Measurements from ENCODE around the gene SLC8A2. TPM values are rescaled to one million over a fixed set of nuclear protein-coding genes. Genes with fewer than 3 reads are reported as not detected.
A peak's percentile ranks its signal among the peaks of the same experiment; 100 is the strongest.

SLC8A2 gene
- total and polyA plus RNA-seq, 2 experiments from 2014 or later, result 0.86 to 10.0 TPM

GRCh38 chr19:47498561-47498960, 26.9 kb upstream of the SLC8A2 start:
- no peak overlapping the region for H3K4me2 ChIP-seq
- Mint-ChIP-seq H3K27me3 (ENCODE audit: insufficient read depth, low read depth, poor library complexity) (peaks cover 19% of the 10 kb centered on the region), H3K27ac (peak overlapping the region; percentile 96; the same call in 1 of the 2 replicates), H3K4me3 (no peak overlapping the region), H3K4me1 (peaks cover 28% of the 10 kb centered on the region), H3K9me3 (no peaks in the 10 kb centered on the region), H3K36me3 (ENCODE audit: low read depth) (peaks cover 14% of the 10 kb centered on the region; the same call in 2 of the 3 replicates)
- H2AFZ ChIP-seq, result no peak overlapping the region
- H3K9me2 ChIP-seq (ENCODE audit: insufficient read depth), result no peaks in the 10 kb centered on the region
- H3K4me1 ChIP-seq (ENCODE audit: insufficient read depth), result peaks cover 14% of the 10 kb centered on the region
- no peak for DNase-seq (ENCODE audit: low spot score)
- no peak overlapping the region for H3K27ac ChIP-seq (ENCODE audit: low read depth)
- H3K79me2 ChIP-seq (replicated peaks; ENCODE audit: insufficient read depth), result 0 out of 2 replicates have a peak, but pooled peaks cover 4% of the 10 kb centered on the region
- TF ChIP-seq ETS1 (IDR thresholded peaks at IDR 0.05) (no peak), JUNB (IDR thresholded peaks at IDR 0.05; ENCODE audit: unreplicated experiment) (no peak), ZNF114 (CRISPR knock-in tag; IDR thresholded peaks at IDR 0.05) (no peak), REST (IDR thresholded peaks at IDR 0.05; ENCODE audit: unreplicated experiment) (no peak), POLR2AphosphoS5 (IDR thresholded peaks at IDR 0.05; ENCODE audit: low read depth) (no peak), STAT1 (IDR thresholded peaks at IDR 0.05; ENCODE audit: unreplicated experiment) (no peak), ZNF331 (CRISPR knock-in tag; IDR thresholded peaks at IDR 0.05; ENCODE audit: low read depth) (no peak), CREB1 (CRISPR knock-in tag; IDR thresholded peaks at IDR 0.05; ENCODE audit: low read depth) (no peak), EZH2phosphoT487 (IDR thresholded peaks at IDR 0.05; ENCODE audit: unreplicated experiment) (no peak)
- H3F3A ChIP-seq (replicated peaks; ENCODE audit: low read depth), result 0 out of 2 replicates have a peak, but pooled peaks cover 3% of the 10 kb centered on the region
- no peak overlapping the region for H3K4me3 ChIP-seq
- ATAC-seq, result no peak
- no peaks in the 10 kb centered on the region for H4K20me1 ChIP-seq (replicated peaks; ENCODE audit: insufficient read depth)
- no peaks in the 10 kb centered on the region for H3K27me3 ChIP-seq (ENCODE audit: insufficient read depth)
- H3K36me3 ChIP-seq (ENCODE audit: insufficient read depth), result no peaks in the 10 kb centered on the region

- H3K9me2 ChIP-seq (ENCODE audit: insufficient read depth), result no peaks in the 10 kb centered on the region
- H3K4me3 Mint-ChIP-seq, result no peak overlapping the region
- no peaks in the 10 kb centered on the region for H3K9me3 Mint-ChIP-seq
- no peak overlapping the region for H3K4me2 ChIP-seq
- no peak overlapping the region for H2AFZ ChIP-seq
- no peak for ATAC-seq
- H3F3A ChIP-seq (replicated peaks; ENCODE audit: low read depth), result 0 out of 2 replicates have a peak, but pooled peaks cover 3% of the 10 kb centered on the region
- H3K36me3 ChIP-seq (ENCODE audit: insufficient read depth), result no peaks in the 10 kb centered on the region
- H4K20me1 ChIP-seq (replicated peaks; ENCODE audit: insufficient read depth), result no peaks in the 10 kb centered on the region
- H3K27ac ChIP-seq (ENCODE audit: low read depth), result no peak overlapping the region
- H3K79me2 ChIP-seq (replicated peaks; ENCODE audit: insufficient read depth), result 0 out of 2 replicates have a peak, but pooled peaks cover 4% of the 10 kb centered on the region
- H3K4me1 Mint-ChIP-seq, result peaks cover 34% of the 10 kb centered on the region
- H3K4me3 ChIP-seq, result no peak overlapping the region
- H3K27ac Mint-ChIP-seq, result no peak overlapping the region
- no peaks in the 10 kb centered on the region for H3K27me3 ChIP-seq (ENCODE audit: insufficient read depth)
- H3K27me3 Mint-ChIP-seq (ENCODE audit: insufficient read depth, low read depth, poor library complexity), result peaks cover 21% of the 10 kb centered on the region
- no peak for DNase-seq (ENCODE audit: low spot score)
- H3K4me1 ChIP-seq (ENCODE audit: insufficient read depth), result peaks cover 14% of the 10 kb centered on the region
- peaks cover 10% of the 10 kb centered on the region; the same call in 2 of the 3 replicates for H3K36me3 Mint-ChIP-seq (ENCODE audit: low read depth)
- TF ChIP-seq EZH2phosphoT487 (IDR thresholded peaks at IDR 0.05; ENCODE audit: unreplicated experiment), result no peak
- TF ChIP-seq CREB1 (CRISPR knock-in tag; IDR thresholded peaks at IDR 0.05; ENCODE audit: low read depth), result no peak
- no peak for TF ChIP-seq ZNF331 (CRISPR knock-in tag; IDR thresholded peaks at IDR 0.05; ENCODE audit: low read depth)
- TF ChIP-seq STAT1 (IDR thresholded peaks at IDR 0.05; ENCODE audit: unreplicated experiment), result no peak
- no peak for TF ChIP-seq POLR2AphosphoS5 (IDR thresholded peaks at IDR 0.05; ENCODE audit: low read depth)
- no peak for TF ChIP-seq ZNF114 (CRISPR knock-in tag; IDR thresholded peaks at IDR 0.05)
- no peak for TF ChIP-seq ETS1 (IDR thresholded peaks at IDR 0.05)
- no peak for TF ChIP-seq EZH2 (IDR thresholded peaks at IDR 0.05; ENCODE audit: low read depth, unreplicated experiment)
Measured at GRCh38 chr19:47497821-47498520, 26.3 kb upstream of the SLC8A2 start.
